K562 (cell line): ENCODE results near the gene FARP2. TPM values are rescaled to one million over a fixed set of nuclear protein-coding genes. Genes with fewer than 3 reads are reported as not detected.

Source experiments
- ATAC-seq: fragments of 200-7000 bp; cut with Tn5 transposase; 3 replicates; pipeline ENCODE4 v1.9.1; 2020; ENCODE audit warnings: moderate library complexity
- BruUV-seq: library from RNA; stranded (reverse); fragments of 400-500 nt; replicated peaks from 2 replicates; lab custom pipeline; 2021; lab: Mats Ljungman, UMichigan
- CTCF ChIA-PET: fragments of 300-600 bp; formaldehyde crosslinking; extraction: SDS; loops from one replicate; lab custom pipeline; 2021; ENCODE audit warnings: low intra/inter-chr PET ratio; lab: Yijun Ruan, JAX
- POLR2A ChIA-PET: fragments of 300-600, 350-650 bp; sonication (Branson Sonifier 250); formaldehyde crosslinking; extraction: SDS; loops from one replicate; lab custom pipeline; 2021; ENCODE audit warnings: antibody characterized with exemption, inconsistent platforms; lab: Yijun Ruan, JAX
- DNase-seq, 4 experiments: peaks; one replicate each; pipeline versions ENCODE4 v3.0.0 to v3.0.0-alpha.2; 2011 to 2018; ENCODE audit warnings: low spot score in 3 of 4, mixed read lengths in 3 of 4; ENCODE audit errors: extremely low read depth in 1 of 4
- FAIRE-seq: peaks from 2 replicates; lab custom pipeline; 2011; peaks lifted over from hg19 to GRCh38; lab: Jason Lieb, UNC
- H2AFZ ChIP-seq: 2 replicates; pipeline ENCODE4 v1.6.0; 2011; ENCODE audit warnings: low read depth, low read length, control low read depth, inconsistent platforms
- H3K27ac ChIP-seq: fragments of 200-600 bp; 3 replicates; pipeline ENCODE4 v1.8.0; 2011; ENCODE audit warnings: low read depth, mild to moderate bottlenecking, control low read depth, inconsistent platforms, low read length, moderate library complexity, mixed read lengths; ENCODE audit errors: extremely low read depth
- H3K27me3 ChIP-seq, 2 experiments: fragments of 300-600 bp in 1 of 2; 2 replicates in 1 of 2; 3 replicates in 1 of 2; pipeline versions ENCODE4 v1.6.0 to v1.8.0; 2011; ENCODE audit warnings: inconsistent platforms in 2 of 2, low read length in 2 of 2, mild to moderate bottlenecking in 1 of 2, mixed read lengths in 1 of 2, moderate library complexity in 1 of 2; ENCODE audit not compliant: control insufficient read depth in 2 of 2, insufficient read depth in 2 of 2
- H3K36me3 ChIP-seq: fragments of 300-600 bp; 3 replicates; pipeline ENCODE4 v1.8.0; 2011; ENCODE audit warnings: mild to moderate bottlenecking, low read length, inconsistent platforms; ENCODE audit not compliant: control insufficient read depth, insufficient read depth
- H3K4me1 ChIP-seq, 2 experiments: fragments of 200-600 bp in 1 of 2; replicated peaks in 1 of 2; 2 replicates in 1 of 2; 3 replicates in 1 of 2; pipeline versions ENCODE4 v1.5.1 to v1.8.0; 2011; ENCODE audit warnings: inconsistent platforms in 2 of 2, low read length in 2 of 2, mild to moderate bottlenecking in 1 of 2, mixed read lengths in 1 of 2, moderate library complexity in 1 of 2; ENCODE audit not compliant: control insufficient read depth in 2 of 2, insufficient read depth in 2 of 2
- H3K4me2 ChIP-seq: 2 replicates; pipeline ENCODE4 v1.6.1; 2011; ENCODE audit warnings: low read length, control low read depth, inconsistent platforms, mixed read lengths; ENCODE audit not compliant: insufficient read depth
- H3K4me3 ChIP-seq: fragments of 200-600 bp; sonication (generic), shearing (Covaris generic); 2 replicates; pipeline ENCODE4 v1.5.1; 2016; ENCODE audit warnings: control low read depth, inconsistent platforms
- H3K79me2 ChIP-seq: fragments of 200-600 bp; 3 replicates; pipeline ENCODE4 v1.8.0; 2011; ENCODE audit warnings: low read length, inconsistent platforms; ENCODE audit not compliant: control insufficient read depth, insufficient read depth
- H3K9ac ChIP-seq, 2 experiments: 2 replicates each; pipeline versions ENCODE4 v1.6.0 to v1.6.1; 2011; ENCODE audit warnings: low read depth in 2 of 2, low read length in 2 of 2, control low read depth in 1 of 2, inconsistent platforms in 1 of 2, mild to moderate bottlenecking in 1 of 2, mixed read lengths in 1 of 2; ENCODE audit not compliant: insufficient read depth in 1 of 2
- H3K9me1 ChIP-seq: one replicate; pipeline ENCODE4 v1.6.0; 2011; ENCODE audit warnings: inconsistent platforms, mild to moderate bottlenecking, low read length, moderate library complexity; ENCODE audit not compliant: control insufficient read depth, insufficient read depth
- H3K9me3 ChIP-seq: replicated peaks from 2 replicates; pipeline ENCODE4 v1.5.1; 2011; ENCODE audit warnings: low read depth, low read length, inconsistent platforms; ENCODE audit not compliant: control insufficient read depth, insufficient read depth
- H4K20me1 ChIP-seq: replicated peaks from 2 replicates; pipeline ENCODE4 v1.6.1; 2011; ENCODE audit warnings: low read length, inconsistent platforms, mixed read lengths; ENCODE audit not compliant: control insufficient read depth, insufficient read depth
- ASH1L ChIP-seq: fragments of 450-650 bp; IDR thresholded peaks from 2 replicates; pipeline ENCODE4 v1.6.1; 2018; ENCODE audit warnings: borderline replicate concordance, mild to moderate bottlenecking, low read depth; ENCODE audit not compliant: partially characterized antibody
- CAMTA2 ChIP-seq: fragments of 250-450 bp; sonication (Bioruptor Pico); conservative IDR thresholded peaks from 2 replicates; pipeline ENCODE4 v1.5.1; 2022
- CBX5 ChIP-seq: IDR thresholded peaks from 2 replicates; pipeline ENCODE4 v1.6.1; 2014; ENCODE audit warnings: low read depth, borderline replicate concordance
- ESRRA ChIP-seq: fragments of 450-650 bp; IDR thresholded peaks from 2 replicates; pipeline ENCODE4 v1.6.1; 2014; ENCODE audit warnings: low read depth, mild to moderate bottlenecking, moderate library complexity, borderline replicate concordance
- HINFP ChIP-seq: fragments of 450-650 bp; conservative IDR thresholded peaks from 2 replicates; pipeline ENCODE4 v1.6.1; 2016; ENCODE audit warnings: missing genetic modification characterization, low read depth, mild to moderate bottlenecking, control low read depth, missing compliant biosample characterization
- KLF13 ChIP-seq: fragments of 450-650 bp; IDR thresholded peaks from 2 replicates; pipeline ENCODE4 v1.6.1; 2016; ENCODE audit warnings: missing genetic modification characterization, low read depth, mild to moderate bottlenecking, missing compliant biosample characterization, moderate library complexity, borderline replicate concordance
- LEF1 ChIP-seq: fragments of 450-650 bp; IDR thresholded peaks from 2 replicates; pipeline ENCODE4 v1.6.1; 2016; ENCODE audit warnings: mild to moderate bottlenecking
- MCM7 ChIP-seq, 2 experiments: fragments of 450-650 bp; IDR thresholded peaks; 2 replicates each; pipeline ENCODE4 v1.6.1; 2016 to 2018
- RBM22 ChIP-seq: fragments of 200-400 bp; formaldehyde crosslinking; IDR thresholded peaks from 2 replicates; pipeline ENCODE4 v1.6.1; 2018; ENCODE audit warnings: low read length, low read depth; ENCODE audit not compliant: poor library complexity, severe bottlenecking
- ZNF146 ChIP-seq: IDR thresholded peaks from one replicate; pipeline ENCODE4 v1.6.1; 2018; ENCODE audit warnings: missing compliant biosample characterization; ENCODE audit not compliant: unreplicated experiment
- ZNF175 ChIP-seq: fragments of 200-800 bp; sonication (Bioruptor generic); IDR thresholded peaks from 2 replicates; pipeline ENCODE4 v1.6.1; 2016; ENCODE audit warnings: low read depth, mild to moderate bottlenecking, missing genetic modification characterization, missing compliant biosample characterization
- ZNF445 ChIP-seq: fragments of 250-450 bp; sonication (Bioruptor Pico); IDR thresholded peaks from 2 replicates; pipeline ENCODE4 v1.4.0; 2020; ENCODE audit warnings: low read depth, mild to moderate bottlenecking, moderate library complexity
- ZNF589 ChIP-seq: fragments of 200-800 bp; sonication (Bioruptor generic); IDR thresholded peaks from 2 replicates; pipeline ENCODE4 v1.6.1; 2016; ENCODE audit warnings: low read depth, missing genetic modification characterization, missing compliant biosample characterization
- WGBS: fragments of 100-300 bp; shearing (Covaris generic); methylation state at CpG from one replicate; pipeline ENCODE4 v1.1.6; 2016; ENCODE audit warnings: low coverage, mixed read lengths; ENCODE audit not compliant: insufficient coverage; ENCODE audit errors: missing lambda C conversion rate; 5-methylcytosine and 5-hydroxymethylcytosine counted together
- in situ Hi-C: fragments of 300-500 bp; cut with MboI; formaldehyde crosslinking; loops from 4 replicates; pipeline ENCODE4 v1.15.0; 2018; ENCODE audit warnings: inconsistent platforms, mixed read lengths
- intact Hi-C: fragments of 100-400 bp; cut with micrococcal nuclease; formaldehyde crosslinking; loops from 2 replicates; pipeline ENCODE4 v1.14.2; 2022
- polyA plus RNA-seq, 8 experiments: library from polyadenylated mRNA; depleted of rRNA in 4 of 8; stranded (reverse) in 5 of 8; unstranded in 3 of 8; fragments of >200 nt; fragmentation: Nextera tagmentation in 2 of 8; fragmentation: Illumina TruSeq in 1 of 8; extraction: Ambion mirVana in 2 of 8; extraction: Trizol in 1 of 8; gene quantifications; 2 replicates each; pipeline versions ENCODE4 v1.2.1 to v1.2.3, GENCODE V29; 2011 to 2014; ENCODE audit warnings: inconsistent platforms in 1 of 8, missing spikeins in 1 of 8
- total RNA-seq, 7 experiments: library from RNA; depleted of rRNA in 6 of 7; stranded (reverse); fragments of >200 nt in 6 of 7; fragmentation: Illumina TruSeq in 2 of 7; extraction: Trizol in 2 of 7; gene quantifications; 2 replicates each; pipeline versions ENCODE4 v1.2.1 to v1.2.3, GENCODE V29; 2011 to 2021; ENCODE audit warnings: low replicate concordance in 1 of 7

The FARP2 gene
- total and polyA plus RNA-seq, 9 of the 15 experiments (the other 6 are each of a cell fraction or from before 2014, with no cell fraction given): 4.1 to 38.1 (median 21.1) TPM

GRCh38 chr2:241496904-241497877, 141.1 kb downstream of the FARP2 start:
- ATAC-seq: no peak
- no peaks in the 10 kb centered on the region for H3K9me3 ChIP-seq
- no peak overlapping the region for H3K4me2 ChIP-seq
- H3K27ac ChIP-seq: no peak overlapping the region
- in situ Hi-C loops: no loop called here
- peaks cover 85% of the 10 kb centered on the region; the same call in 2 of the 3 replicates for H3K36me3 ChIP-seq
- no peak for DNase-seq
- intact Hi-C loops: no loop called here
- H3K9ac ChIP-seq: no peak overlapping the region
- no peak overlapping the region for H3K4me3 ChIP-seq
- no peaks in the 10 kb centered on the region; the same call in 2 of the 3 replicates for H3K79me2 ChIP-seq
- TF ChIP-seq CAMTA2 (CRISPR knock-in tag): no peak
- TF ChIP-seq RBM22: no peak
- no peak for TF ChIP-seq MCM7 (IDR thresholded peaks at IDR 0.05)
- TF ChIP-seq ZNF589 (CRISPR knock-in tag): no peak
- no peak for TF ChIP-seq LEF1
- TF ChIP-seq ASH1L: no peak
- no peak for TF ChIP-seq ESRRA
- no peak for TF ChIP-seq HINFP (tag)
- TF ChIP-seq ZNF175 (CRISPR knock-in tag): no peak
- no peak for TF ChIP-seq KLF13 (tag)
- no peak for TF ChIP-seq ZNF445 (CRISPR knock-in tag)
- no peak for TF ChIP-seq CBX5
- TF ChIP-seq ZNF146 (CRISPR knock-in tag): no peak
- CTCF ChIA-PET: no interaction called here
- H4K20me1 ChIP-seq: no peaks in the 10 kb centered on the region
- FAIRE-seq: no peak
- WGBS: 91% methylated on average over 19 of the region's 29 CpGs
- H2AFZ ChIP-seq: no peak overlapping the region
- POLR2A ChIA-PET: no interaction called here
- H3K27me3 ChIP-seq: no peaks in the 10 kb centered on the region
- no TSS peak for BruUV-seq
- peaks cover 0 to 12% of the 10 kb centered on the region in 2 experiments; a peak in 1 of 5 replicates for H3K4me1 ChIP-seq
- H3K9me1 ChIP-seq: no peaks in the 10 kb centered on the region
